Gastrocnemius medialis (tissue), 4 donors: ENCODE measurements around the gene MRAP2.

Experiments used
- CTCF ChIP-seq, 5 experiments: fragments of 450-650 bp in 3 of 5; fragments of 200-600 bp in 2 of 5; sonication (generic) in 2 of 5; IDR thresholded peaks in 4 of 5; conservative IDR thresholded peaks in 1 of 5; 1 replicate in 4 of 5; 2 replicates in 1 of 5; pipeline ENCODE4 v1.5.1; 2016 to 2019; ENCODE audit warnings: antibody characterized with exemption in 5 of 5, mild to moderate bottlenecking in 3 of 5, moderate library complexity in 3 of 5
- POLR2A ChIP-seq, 2 donors: fragments of 450-650 bp; IDR thresholded peaks; one replicate each; pipeline ENCODE4 v1.6.1; 2017; ENCODE audit warnings: antibody characterized with exemption in 2 of 2, mild to moderate bottlenecking in 2 of 2, moderate library complexity in 2 of 2

GRCh38 chr6:83985308-83985713 is 48.3 kb upstream of the MRAP2 start:
- TF ChIP-seq POLR2A (IDR thresholded peaks at IDR 0.05), result no peak
- no peak for TF ChIP-seq CTCF (IDR thresholded peaks at IDR 0.05 in 4 of 5, conservative IDR thresholded peaks at IDR 0.05 in 1 of 5)
